Erythroblast (primary cell): Measurements from ENCODE around the gene ZNF324B.

Experiments
- GATA1 ChIP-seq: IDR thresholded peaks from 2 replicates; pipeline ENCODE4 v1.6.1; 2011; ENCODE audit warnings: low read depth, mild to moderate bottlenecking, control low read depth, low read length, moderate library complexity
- POLR2A ChIP-seq: IDR thresholded peaks from 2 replicates; pipeline ENCODE4 v1.6.1; 2011; ENCODE audit warnings: mild to moderate bottlenecking, low read length

GRCh38 chr19:58466089-58466759 is 14.8 kb downstream of the ZNF324B start:
- TF ChIP-seq POLR2A: no peak
- no peak for TF ChIP-seq GATA1
